Raji (cell line): Measurements from ENCODE around the gene DMAC2.

Source experiments
- POLR2A ChIP-seq: IDR thresholded peaks from 2 replicates; pipeline ENCODE4 v1.6.1; 2011; ENCODE audit warnings: low read depth, low read length, control low read depth; ENCODE audit not compliant: insufficient read depth

DMAC2 gene

DNA sequence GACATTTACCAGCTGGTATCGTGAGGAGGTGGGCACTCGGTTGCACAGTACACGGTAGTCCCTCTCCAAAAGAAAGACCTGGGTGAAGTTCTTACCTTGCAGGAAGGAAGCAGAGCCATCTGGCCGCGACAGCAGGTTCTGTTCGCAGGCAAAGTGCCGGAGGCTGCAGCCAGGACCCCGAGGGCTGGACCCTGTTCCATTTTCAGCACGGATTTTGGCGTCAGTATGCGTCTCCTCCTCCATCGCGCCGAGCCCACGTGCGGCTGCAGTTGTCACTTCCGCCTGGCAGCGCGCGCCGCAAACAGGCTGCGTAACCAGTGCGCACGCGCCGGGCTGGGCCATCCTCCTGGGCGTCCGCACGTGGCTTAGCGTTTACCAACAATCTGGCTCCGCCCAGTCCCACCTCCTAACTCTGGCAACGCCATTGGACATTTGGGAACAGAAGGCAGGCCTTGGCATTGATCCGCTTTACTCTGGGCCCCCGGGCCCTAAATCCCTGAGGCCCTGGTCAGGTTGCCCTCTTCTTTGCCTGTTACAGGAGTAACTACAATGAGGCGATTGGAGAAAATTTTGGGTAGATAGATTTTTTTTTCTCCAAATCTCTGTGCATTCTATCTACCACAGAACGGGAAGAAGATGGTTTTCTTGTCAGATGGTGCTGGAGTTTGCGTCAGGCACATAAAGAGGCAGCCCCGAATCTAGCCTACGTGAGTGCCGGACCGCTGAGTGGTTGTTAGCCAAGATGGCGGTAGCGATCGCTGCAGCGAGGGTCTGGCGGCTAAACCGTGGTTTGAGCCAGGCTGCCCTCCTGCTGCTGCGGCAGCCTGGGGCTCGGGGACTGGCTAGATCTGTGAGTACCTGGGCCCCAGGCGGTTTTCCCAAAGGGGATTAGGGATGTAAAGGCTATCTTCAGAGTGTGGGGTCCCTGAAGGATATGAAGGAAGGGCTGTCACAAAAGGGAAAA is 42.3 kb downstream of the DMAC2 start, which contains the start of the genes BCKDHA and EXOSC5:
Gene BCKDHA (plus strand): TSS at position 733 of the 964 bp plus-strand sequence. CDS start 10 bp downstream, at position 743.
Gene EXOSC5 (minus strand): TSS at position 274 of the 964 bp plus-strand sequence. CDS start 31 bp downstream, at position 243.
- peak; percentile 70 for TF ChIP-seq POLR2A

DNA sequence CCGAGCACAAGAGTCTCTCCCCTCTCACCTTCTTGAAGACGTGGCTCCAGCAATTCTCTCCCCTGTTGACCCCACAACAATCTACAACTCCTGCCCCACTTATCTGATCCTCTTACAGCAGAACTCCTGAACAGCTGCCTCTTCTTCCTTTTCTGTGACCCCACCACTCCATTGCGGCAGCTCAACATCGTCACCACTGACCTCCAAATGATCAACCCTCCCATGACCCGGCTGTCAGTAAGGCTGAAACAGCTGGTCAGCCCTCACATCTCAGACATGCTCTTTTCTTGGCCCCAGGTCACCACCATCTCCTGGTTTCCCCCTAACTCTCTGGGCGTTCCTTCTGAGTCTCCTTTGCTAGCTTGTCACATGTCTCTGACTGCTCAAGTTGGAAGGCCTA is 44.4 kb downstream of the DMAC2 start:
- no peak for TF ChIP-seq POLR2A

DNA sequence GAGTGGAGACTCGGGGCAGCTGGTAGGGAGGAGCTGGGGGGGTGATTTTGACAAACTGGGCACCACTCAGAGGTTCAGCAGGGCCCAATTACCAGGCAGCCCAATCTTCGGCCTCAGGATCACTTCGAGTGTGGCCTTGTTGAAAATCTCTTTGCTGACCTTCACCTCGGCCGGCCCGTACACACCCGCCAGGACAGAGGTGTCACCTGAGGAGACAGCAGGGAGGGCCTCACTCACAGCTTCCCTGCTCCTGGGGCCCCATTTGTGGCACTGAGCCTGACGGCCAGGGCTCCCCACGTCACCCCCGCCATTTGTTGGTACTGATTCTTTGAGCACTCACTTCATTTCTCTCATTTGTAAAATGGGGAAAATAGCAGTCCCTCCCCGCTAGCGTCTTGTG is 46.9 kb downstream of the DMAC2 start:
- no peak for TF ChIP-seq POLR2A

DNA sequence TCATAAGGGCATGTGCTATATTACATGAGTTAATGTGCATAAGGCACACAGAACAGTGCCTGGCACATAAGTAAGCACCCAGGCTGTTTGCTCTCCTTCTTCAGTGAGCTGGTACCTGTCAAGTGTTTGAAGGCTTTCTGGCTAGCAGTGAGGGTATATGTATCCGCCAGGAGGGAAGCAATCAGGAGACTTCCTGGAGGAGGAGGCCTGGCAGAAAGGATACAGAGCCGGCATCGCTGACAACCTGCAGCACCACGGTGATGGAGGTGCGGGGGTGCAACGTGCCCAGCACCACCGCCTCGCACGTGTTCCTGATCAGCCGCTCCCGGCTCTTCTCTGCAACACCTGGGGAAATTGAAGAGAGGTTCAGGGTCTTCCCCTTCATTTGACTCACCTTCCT is 48.1 kb downstream of the DMAC2 start:
- TF ChIP-seq POLR2A: no peak

DNA sequence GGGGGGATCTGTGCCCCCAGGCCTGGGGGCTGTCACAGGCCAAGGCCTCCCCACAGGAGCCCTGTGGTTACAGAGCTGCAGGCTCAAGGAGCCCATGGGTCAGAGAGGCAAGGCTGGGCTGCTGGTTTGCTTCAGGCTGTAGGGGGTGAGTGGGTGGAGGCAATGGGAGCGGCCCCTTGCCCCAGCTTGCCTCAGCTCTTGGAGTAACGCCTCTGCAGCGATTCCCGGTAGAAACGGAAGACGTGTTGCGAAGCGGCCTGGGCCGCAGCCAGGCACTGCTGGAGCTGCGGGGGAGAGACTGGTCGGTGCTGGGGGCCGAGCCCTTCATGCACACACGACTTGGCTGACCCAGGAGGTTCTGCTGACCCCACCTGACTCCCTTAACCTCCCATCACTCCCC is 53.3 kb downstream of the DMAC2 start:
- TF ChIP-seq POLR2A: no peak

DNA sequence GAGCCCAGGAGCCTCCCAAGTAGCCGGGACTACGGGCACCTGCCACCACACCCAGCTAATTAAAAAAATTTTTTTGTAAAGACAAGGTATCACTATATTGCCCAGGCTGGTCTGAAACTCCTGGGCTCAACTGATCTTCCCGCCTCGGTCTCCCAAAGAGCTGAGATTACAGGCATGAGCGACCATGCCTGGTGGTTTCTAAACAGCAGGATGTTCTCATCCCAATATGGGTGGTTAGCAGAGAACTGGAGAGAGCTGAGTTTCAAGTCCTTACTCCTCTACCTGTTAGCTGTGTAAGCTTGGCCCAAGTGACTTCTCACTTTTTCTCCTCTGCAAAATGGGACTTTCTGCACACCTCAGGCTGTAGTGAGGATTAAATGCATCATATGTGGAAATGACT is 55.4 kb downstream of the DMAC2 start:
- TF ChIP-seq POLR2A: no peak
